Ovary (tissue), 3 donors: ENCODE measurements around the gene CDKAL1.

Source experiments
- EP300 ChIP-seq: sonication (generic); formaldehyde crosslinking; IDR thresholded peaks from one replicate; pipeline ENCODE4 v1.6.1; 2017; ENCODE audit warnings: antibody characterized with exemption
- POLR2A ChIP-seq: fragments of 450-650 bp; IDR thresholded peaks from one replicate; pipeline ENCODE4 v1.6.1; 2017; ENCODE audit warnings: antibody characterized with exemption, mild to moderate bottlenecking, moderate library complexity
- TF ChIP-seq, protein P1 (sequence below), 3 donors: fragments of 450-650 bp in 2 of 3; fragments of 200-600 bp in 1 of 3; IDR thresholded peaks; one replicate each; pipeline versions ENCODE4 v1.5.1 to v1.8.0; 2016 to 2022; ENCODE audit warnings: antibody characterized with exemption in 3 of 3, mild to moderate bottlenecking in 1 of 3
- donor health status: DM: no; HTN: no; CAD: no.

DNA sequence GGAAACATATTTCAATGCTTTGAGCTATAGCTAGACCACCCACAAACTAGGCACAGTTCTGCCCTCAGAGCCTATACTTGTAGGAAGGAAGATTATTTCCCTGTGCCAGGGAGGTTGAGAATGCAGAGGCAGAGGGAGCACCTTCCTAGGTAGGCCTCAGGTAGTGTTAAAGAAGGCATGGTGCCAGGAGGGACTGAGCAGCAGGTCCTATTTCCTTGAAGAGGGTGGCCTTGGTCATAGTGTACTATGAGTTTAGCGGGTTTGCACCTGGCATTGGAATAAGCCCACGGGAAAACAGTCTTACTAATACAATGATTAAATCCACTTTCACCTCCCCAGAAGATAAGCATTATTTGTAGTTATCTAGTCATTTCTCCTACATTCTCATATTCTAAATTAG is 375.4 kb downstream of the CDKAL1 start:
- TF ChIP-seq, protein P1, sequence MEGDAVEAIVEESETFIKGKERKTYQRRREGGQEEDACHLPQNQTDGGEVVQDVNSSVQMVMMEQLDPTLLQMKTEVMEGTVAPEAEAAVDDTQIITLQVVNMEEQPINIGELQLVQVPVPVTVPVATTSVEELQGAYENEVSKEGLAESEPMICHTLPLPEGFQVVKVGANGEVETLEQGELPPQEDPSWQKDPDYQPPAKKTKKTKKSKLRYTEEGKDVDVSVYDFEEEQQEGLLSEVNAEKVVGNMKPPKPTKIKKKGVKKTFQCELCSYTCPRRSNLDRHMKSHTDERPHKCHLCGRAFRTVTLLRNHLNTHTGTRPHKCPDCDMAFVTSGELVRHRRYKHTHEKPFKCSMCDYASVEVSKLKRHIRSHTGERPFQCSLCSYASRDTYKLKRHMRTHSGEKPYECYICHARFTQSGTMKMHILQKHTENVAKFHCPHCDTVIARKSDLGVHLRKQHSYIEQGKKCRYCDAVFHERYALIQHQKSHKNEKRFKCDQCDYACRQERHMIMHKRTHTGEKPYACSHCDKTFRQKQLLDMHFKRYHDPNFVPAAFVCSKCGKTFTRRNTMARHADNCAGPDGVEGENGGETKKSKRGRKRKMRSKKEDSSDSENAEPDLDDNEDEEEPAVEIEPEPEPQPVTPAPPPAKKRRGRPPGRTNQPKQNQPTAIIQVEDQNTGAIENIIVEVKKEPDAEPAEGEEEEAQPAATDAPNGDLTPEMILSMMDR (IDR thresholded peaks at IDR 0.05): no peak
- TF ChIP-seq POLR2A: no peak
- no peak for TF ChIP-seq EP300
